ENCODE data around the gene PKP3.
"Not testable (repeated sequence)": the region's sequence is repeated elsewhere in the genome, so short reads cannot be mapped to it uniquely, and the experiment has no call there.

Gene PKP3

GRCh38 chr11:377174-377865 lies 16.7 kb upstream of the PKP3 start:
- no peak for DNase-seq (ENCODE audit: low read depth in 2 of 2)

- no peak for DNase-seq (ENCODE audit: low read depth in 2 of 2)
Measured at GRCh38 chr11:377883-378500, 16.0 kb upstream of the PKP3 start.

- DNase-seq (ENCODE audit: low read depth in 2 of 2) = no peak
Measured at GRCh38 chr11:379205-380094, 14.6 kb upstream of the PKP3 start.

DNA sequence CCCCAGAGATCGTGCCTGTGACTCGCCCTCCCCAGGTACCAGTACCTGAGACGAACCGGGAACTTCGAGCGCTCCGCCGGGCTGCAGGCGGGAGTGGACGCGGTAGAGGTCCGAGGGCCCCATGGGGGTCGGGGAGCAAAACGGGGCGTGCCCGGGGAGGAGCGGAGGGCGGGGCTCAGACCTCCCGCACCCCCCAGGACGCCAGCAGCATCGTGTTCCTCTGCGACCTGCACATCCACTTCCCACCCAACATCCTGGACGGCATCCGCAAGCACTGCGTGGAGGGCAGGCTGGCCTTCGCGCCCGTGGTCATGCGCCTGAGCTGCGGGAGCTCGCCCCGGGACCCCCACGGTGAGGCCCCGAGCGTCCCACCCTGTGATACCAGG lies 13.9 kb upstream of the PKP3 start:
- no peak for DNase-seq (ENCODE audit: low read depth in 2 of 2)

DNA sequence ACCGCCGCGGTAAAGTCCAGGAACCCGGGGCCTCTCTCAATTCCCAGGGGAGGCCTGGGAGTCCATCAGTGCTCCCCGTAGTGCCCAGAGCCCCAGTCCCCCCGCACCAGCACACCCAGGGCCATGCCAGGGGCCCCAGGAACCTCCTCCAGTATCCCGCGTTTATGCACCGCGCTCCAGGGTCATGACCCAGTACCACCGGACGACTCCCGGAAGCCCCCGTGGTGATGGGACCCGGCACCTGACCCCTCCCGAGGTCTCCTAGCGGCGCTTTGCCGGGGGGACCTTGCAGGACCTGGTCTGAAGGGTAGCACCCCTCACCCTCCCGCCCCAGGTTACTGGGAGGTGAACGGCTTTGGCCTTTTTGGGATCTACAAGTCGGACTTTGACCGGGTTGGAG lies 13.5 kb upstream of the PKP3 start:
- DNase-seq (ENCODE audit: low read depth in 2 of 2) = no peak

GRCh38 chr11:380996-381395 lies 13.0 kb upstream of the PKP3 start:
- no peak for DNase-seq (ENCODE audit: low read depth in 2 of 2)

- DNase-seq (ENCODE audit: low read depth in 2 of 2) = no peak
Measured at GRCh38 chr11:381501-382072, 12.4 kb upstream of the PKP3 start.

DNA sequence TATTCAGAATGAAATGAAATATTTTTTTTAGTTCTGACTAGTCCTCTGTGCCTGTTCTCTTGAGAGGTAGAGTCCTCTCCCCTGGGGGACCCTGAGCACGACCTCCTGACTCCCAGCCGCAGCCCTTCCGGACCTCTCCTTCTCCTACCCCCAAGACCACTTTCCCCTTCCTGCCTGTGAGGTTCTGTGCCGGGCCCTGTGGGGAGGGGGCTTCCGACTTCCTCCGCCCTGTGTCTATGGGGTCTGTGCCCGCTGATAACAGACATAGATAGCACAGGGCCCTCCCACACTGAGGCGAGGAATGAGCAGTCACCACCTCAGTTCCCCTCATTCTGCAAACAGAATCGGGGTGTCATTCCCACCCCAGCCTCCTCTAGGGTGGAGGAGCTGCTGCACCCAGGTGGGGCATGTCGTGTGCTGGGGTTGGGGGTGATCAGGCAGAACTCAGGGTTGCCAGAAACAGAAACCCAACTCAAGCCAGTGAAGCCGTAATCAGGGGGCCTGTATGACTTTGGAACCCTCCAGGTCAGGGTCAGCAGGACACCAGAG lies 11.9 kb upstream of the PKP3 start:
- DNase-seq (ENCODE audit: low read depth in 2 of 2) = no peak

GRCh38 chr11:383431-383830 lies 10.6 kb upstream of the PKP3 start:
- no peak for DNase-seq (ENCODE audit: low read depth in 2 of 2)

GRCh38 chr11:384511-384910 lies 9.5 kb upstream of the PKP3 start:
- no peak for DNase-seq (ENCODE audit: low read depth in 2 of 2)

GRCh38 chr11:385594-386351 lies 8.2 kb upstream of the PKP3 start:
- DNase-seq (ENCODE audit: low read depth in 2 of 2) = no peak

DNA sequence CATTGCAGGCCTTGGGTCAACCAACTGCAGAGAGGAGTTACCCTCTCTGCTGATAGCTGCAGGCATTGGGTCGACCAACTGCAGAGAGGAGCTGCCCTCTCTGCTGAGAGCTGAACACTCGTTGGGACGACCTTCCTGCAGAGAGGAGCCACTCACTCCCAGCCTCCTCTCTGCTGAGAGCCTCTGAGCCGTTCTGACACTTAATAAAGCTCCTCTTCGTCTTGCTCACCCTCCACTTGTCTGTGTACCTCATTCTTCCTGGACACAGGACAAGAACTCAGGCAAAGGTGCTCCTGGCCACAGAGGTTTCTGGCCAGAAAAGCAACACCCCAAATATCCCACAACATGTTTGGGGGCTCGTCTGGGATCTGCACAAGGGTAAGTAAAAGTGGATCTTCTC lies 7.5 kb upstream of the PKP3 start:
- DNase-seq (ENCODE audit: low read depth in 2 of 2) = no peak

DNA sequence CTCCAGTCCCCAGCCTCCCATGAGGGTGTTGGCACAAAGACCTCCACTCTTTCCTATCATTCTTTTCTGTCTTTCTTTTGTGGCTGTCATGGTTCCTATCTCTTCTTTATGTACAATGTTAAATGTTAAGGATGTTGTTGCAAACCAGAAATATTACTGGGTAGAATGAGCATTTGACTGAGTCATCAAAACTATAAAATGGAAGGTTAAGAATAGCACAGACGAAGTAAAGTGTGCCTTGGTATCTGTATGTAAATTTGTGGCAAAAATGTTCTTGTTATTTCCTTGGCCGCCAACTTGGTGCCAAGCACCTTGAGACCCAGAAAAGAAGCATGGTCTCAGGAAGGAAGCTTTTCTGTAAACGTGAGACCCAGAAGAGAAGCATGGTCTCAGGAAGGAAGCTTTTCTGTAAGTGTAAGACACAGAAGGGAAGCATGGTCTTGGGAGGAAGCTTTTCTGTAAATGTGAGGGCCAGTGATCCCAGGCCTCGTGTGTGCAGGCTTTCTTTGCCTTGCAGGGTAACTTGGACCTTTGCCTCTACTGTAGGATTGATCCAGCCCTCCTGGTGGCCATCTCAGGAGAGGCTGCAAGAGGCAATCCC lies 6.7 kb upstream of the PKP3 start:
- no peak for DNase-seq (ENCODE audit: low read depth in 2 of 2)

GRCh38 chr11:389369-389768 lies 4.6 kb upstream of the PKP3 start:
- DNase-seq (ENCODE audit: low read depth in 2 of 2) = not testable (repeated sequence)

DNA sequence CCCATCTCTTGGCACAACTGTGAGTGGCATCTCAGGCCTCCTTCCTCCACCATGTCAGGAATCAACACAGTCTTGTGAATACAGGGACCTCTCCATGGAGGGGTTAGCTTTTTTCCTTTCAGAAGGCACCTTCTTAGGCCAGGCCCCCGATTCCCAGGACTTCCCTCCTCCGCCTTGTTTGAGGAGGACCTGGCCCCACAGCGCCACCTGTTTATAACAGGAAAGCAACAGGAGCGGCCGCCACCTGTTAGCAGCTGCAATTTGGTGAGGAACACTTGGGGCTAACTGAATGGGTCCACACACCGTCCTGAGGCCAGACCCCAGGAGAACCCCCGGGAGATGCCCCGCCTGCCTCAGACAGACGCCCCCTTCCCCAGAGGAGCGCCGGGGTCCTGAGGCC lies 3.8 kb upstream of the PKP3 start:
- DNase-seq (ENCODE audit: low read depth in 2 of 2) = no peak

- no peak for DNase-seq (ENCODE audit: low read depth in 2 of 2)
Measured at GRCh38 chr11:391117-392017, 2.6 kb upstream of the PKP3 start.

DNA sequence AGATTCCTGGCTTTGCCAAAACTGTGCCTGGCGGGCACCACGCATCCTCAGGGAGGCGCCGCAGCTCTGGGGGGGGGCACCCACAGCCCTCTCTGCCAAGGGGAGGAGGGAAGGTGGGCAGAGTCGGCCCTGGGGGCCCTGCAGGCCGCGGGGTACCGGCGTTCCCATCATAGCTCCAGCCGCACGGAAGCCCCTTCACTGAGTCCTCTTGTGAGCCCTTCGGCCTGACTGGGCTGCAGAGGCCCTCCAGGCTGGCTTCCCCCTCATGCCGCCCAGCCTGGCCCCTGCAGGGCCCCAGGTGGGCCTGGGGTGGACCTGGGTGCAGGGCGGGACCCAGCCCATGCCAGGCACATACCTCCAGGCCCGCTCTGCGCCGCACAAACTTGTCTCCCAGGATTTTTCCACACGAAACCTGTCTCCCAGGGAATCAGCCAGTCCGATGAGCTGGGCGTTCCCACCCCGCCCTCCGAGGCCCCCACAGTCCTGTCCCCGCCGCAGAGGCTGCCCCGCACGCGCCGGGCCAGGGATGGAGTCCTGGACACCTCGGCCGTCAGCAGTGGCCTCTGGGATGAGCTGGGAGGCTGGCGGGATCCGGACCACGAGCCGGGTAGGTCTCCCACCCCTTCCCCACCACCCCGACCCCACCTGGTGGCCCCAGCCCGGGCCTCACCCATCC lies 1.8 kb upstream of the PKP3 start:
- DNase-seq (ENCODE audit: low read depth in 2 of 2) = no peak

DNA sequence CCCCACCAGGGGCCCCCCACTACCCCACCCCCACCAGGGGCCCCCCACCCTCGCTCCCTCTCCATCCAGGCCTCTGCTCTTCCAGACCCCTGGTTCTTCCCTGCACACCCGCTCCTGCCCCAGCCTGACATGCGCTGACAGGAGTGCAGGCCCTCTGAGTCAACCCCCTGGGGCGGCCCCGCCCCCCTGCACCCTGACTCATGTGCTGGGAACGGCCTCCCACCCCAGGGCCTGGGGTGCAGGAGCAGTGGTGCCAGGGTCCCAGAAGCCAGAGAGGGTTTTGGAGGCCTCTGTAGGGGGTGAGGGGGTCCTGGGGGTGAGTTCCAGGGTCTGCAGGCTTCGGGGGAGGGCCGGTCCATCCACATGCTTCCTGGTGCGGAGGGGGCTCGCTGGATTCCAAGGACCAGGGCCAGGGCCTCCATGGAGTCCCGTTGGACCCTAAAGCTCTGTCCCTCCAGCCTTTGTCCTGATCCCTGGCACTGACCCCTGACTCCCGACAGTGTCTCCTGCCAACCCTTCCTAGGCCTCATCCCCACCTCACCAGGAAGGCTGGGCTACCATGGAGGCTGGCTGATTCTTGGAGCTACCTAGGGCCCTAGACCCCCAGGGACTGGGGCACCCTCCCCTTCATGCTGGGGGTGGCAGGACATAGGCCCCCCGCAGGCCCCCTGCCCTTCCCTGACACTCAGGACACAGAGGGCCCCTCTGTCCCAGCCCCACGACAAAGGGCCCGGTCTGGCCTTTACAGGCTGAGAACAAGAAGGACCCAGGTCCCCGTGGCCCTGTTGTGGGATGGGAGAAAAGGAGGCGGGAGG lies 583 bp upstream of the PKP3 start:
- DNase-seq (ENCODE audit: low read depth in 2 of 2) = no peak
